Esophagus muscularis mucosa (tissue), 4 donors: Measurements from ENCODE around the gene KRT13. TPM values are rescaled to one million over a fixed set of nuclear protein-coding genes. Genes with fewer than 3 reads are reported as not detected.

Experiments used
- DNase-seq: peaks from one replicate; pipeline ENCODE4 v3.0.0-alpha.2; 2017; ENCODE audit errors: extremely low spot score
- H3K27ac ChIP-seq, 4 donors: fragments of 200-600 bp; sonication (generic); replicated peaks in 1 of 4; 1 replicate in 3 of 4; 2 replicates in 1 of 4; pipeline ENCODE4 v1.5.1; 2016 to 2019; ENCODE audit warnings: mild to moderate bottlenecking in 1 of 4
- H3K27me3 ChIP-seq, 4 donors: fragments of 200-600 bp; sonication (generic); one replicate each; pipeline versions ENCODE4 v1.5.1 to v1.6.0; 2016 to 2019
- H3K36me3 ChIP-seq, 4 donors: fragments of 200-600 bp; sonication (generic); one replicate each; pipeline ENCODE4 v1.5.1; 2016 to 2019
- H3K4me1 ChIP-seq, 4 donors: fragments of 200-600 bp; sonication (generic); one replicate each; pipeline ENCODE4 v1.5.1; 2016 to 2019
- H3K4me3 ChIP-seq, 4 donors: fragments of 200-600 bp; sonication (generic); 1 replicate in 2 of 4; 2 replicates in 2 of 4; pipeline ENCODE4 v1.5.1; 2016 to 2019; ENCODE audit warnings: mild to moderate bottlenecking in 4 of 4, moderate library complexity in 1 of 4
- H3K9me3 ChIP-seq, 4 donors: fragments of 200-600 bp; sonication (generic); 1 replicate in 3 of 4; 2 replicates in 1 of 4; pipeline ENCODE4 v1.5.1; 2016 to 2019
- CTCF ChIP-seq, 3 experiments: fragments of 200-600 bp in 2 of 3; fragments of 450-650 bp in 1 of 3; sonication (generic) in 2 of 3; IDR thresholded peaks; one replicate each; pipeline ENCODE4 v1.5.1; 2017 to 2019; ENCODE audit warnings: antibody characterized with exemption in 3 of 3, mild to moderate bottlenecking in 2 of 3, moderate library complexity in 1 of 3
- EP300 ChIP-seq: sonication (generic); formaldehyde crosslinking; IDR thresholded peaks from one replicate; pipeline ENCODE4 v1.6.1; 2017; ENCODE audit warnings: antibody characterized with exemption
- POLR2A ChIP-seq: fragments of 450-650 bp; IDR thresholded peaks from one replicate; pipeline ENCODE4 v1.6.1; 2017; ENCODE audit warnings: antibody characterized with exemption, moderate library complexity, mild to moderate bottlenecking, low read depth
- POLR2AphosphoS5 ChIP-seq, 2 donors: sonication (generic); formaldehyde crosslinking; IDR thresholded peaks; one replicate each; pipeline ENCODE4 v1.6.1; 2017; ENCODE audit warnings: antibody characterized with exemption in 2 of 2
- WGBS: methylation state at CpG from one replicate; pipeline ENCODE4 v1.1.5; 2018; 5-methylcytosine and 5-hydroxymethylcytosine counted together
- intact Hi-C: fragments of 100-400 bp; cut with DNase I; formaldehyde crosslinking; loops from one replicate; pipeline ENCODE4 v1.15.1; 2023
- total RNA-seq, 4 donors: library from RNA; depleted of rRNA; stranded (reverse); fragments of >200 nt; gene quantifications; one replicate each; pipeline versions ENCODE4 v1.1.0 to v1.2.1, GENCODE V29; 2016

The KRT13 gene
- total RNA-seq, 4 donors from 2014 or later, result 0.39 to 23.3 (median 0.52) TPM; not detected in 1

- intact Hi-C loops, result no loop called here
- Histone ChIP-seq H3K27me3 (peaks cover 0 to 7% (median 0%) of the 10 kb centered on the region in 4 donors), H3K4me3 (no peak overlapping the region), H3K36me3 (no peaks in the 10 kb centered on the region), H3K9me3 (no peaks in the 10 kb centered on the region), H3K4me1 (no peaks in the 10 kb centered on the region), H3K27ac (no peak overlapping the region)
- DNase-seq, result no peak
- WGBS, result 62% methylated on average over 18 of the region's 29 CpGs
- TF ChIP-seq CTCF (IDR thresholded peaks at IDR 0.05), result peak in 1 of 3 experiments; percentile 15
- no peak for TF ChIP-seq EP300
Observed at GRCh38 chr17:41486809-41487530, 18.4 kb downstream of the KRT13 start.

DNA sequence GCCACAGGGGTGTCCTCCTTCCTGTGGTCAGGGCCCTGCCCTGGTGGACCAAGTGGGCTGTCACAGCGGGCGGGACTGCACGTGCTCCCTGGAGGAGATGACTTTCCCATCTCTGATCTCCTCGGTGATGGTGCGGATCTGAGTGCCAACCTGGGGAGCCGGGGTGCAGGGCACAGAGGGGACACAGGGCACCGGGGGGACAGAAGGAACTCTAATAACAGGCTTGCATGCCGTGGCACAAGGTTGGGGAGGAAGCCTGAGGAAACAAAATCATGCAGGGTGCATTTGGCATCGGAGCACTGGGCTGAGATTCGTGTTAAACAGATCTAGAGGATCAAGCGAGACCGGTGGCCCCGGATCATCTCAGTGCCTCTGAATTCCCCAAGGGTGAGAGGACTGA lies 19.1 kb downstream of the KRT13 start:
- no peak for DNase-seq
- Histone ChIP-seq H3K4me1 (no peaks in the 10 kb centered on the region), H3K36me3 (no peaks in the 10 kb centered on the region), H3K9me3 (no peaks in the 10 kb centered on the region), H3K4me3 (no peak overlapping the region), H3K27me3 (peaks cover 0 to 7% (median 0%) of the 10 kb centered on the region in 4 donors), H3K27ac (no peak overlapping the region)
- no peak for TF ChIP-seq EP300
- no peak for TF ChIP-seq POLR2AphosphoS5 (IDR thresholded peaks at IDR 0.05)
- no peak for TF ChIP-seq POLR2A
- no peak for TF ChIP-seq CTCF (IDR thresholded peaks at IDR 0.05)
- 98% methylated on average over 12 of the region's 13 CpGs for WGBS
- intact Hi-C loops, result no loop called here

- H3K36me3 ChIP-seq, result no peaks in the 10 kb centered on the region
- no peak overlapping the region for H3K27ac ChIP-seq
- no peak for TF ChIP-seq EP300
- no peak for TF ChIP-seq POLR2AphosphoS5 (IDR thresholded peaks at IDR 0.05)
- TF ChIP-seq POLR2A, result no peak
- DNase-seq, result no peak
- H3K9me3 ChIP-seq, result no peaks in the 10 kb centered on the region
- H3K4me3 ChIP-seq, result no peak overlapping the region
- H3K4me1 ChIP-seq, result no peaks in the 10 kb centered on the region
- 89% methylated on average over 8 of the region's 8 CpGs for WGBS
- H3K27me3 ChIP-seq, result peaks cover 0 to 7% (median 0%) of the 10 kb centered on the region in 4 donors
- intact Hi-C loops, result no loop called here
Observed at GRCh38 chr17:41484920-41485904, 20.2 kb downstream of the KRT13 start.

DNA sequence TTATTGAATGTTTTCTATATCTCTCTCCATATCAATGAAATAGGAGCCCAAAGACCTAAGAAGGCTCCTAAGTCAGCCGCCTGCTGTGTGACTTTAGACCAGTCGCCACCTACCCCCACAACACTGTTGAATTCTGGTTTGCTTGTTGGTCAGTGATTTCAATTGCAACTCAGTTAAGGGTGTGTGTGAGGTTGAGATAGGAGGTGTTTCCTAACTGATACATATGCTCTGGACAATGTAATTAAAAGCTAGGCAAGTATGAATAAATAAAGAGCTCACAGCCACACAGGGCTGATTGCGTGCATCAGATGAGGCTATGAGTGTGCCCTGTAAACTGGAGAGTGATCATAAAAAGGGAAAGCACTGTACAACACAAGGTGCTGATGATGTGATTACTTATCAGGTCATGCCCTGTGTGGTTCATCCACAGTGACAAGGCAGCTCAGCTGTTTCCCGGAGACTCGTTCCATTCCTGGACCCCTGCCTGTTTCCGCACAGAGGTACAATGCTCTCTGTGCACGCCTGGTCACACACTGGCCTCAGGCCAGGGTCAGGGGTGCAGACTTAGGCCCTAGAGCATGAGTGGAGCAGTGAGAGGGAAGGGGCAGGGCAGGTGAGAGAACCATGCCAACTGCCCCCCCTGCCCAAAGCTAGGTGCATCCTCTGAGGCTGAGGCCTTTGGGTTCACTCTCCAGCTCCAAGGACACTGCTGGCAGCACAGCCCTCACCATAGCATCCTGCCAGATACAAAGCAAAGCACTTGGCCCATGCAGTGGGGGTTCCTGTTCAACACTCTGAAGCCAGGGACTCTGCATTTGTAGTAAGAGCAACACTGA lies 21.2 kb downstream of the KRT13 start:
- TF ChIP-seq POLR2A (no peak), EP300 (no peak), CTCF (IDR thresholded peaks at IDR 0.05) (no peak), POLR2AphosphoS5 (IDR thresholded peaks at IDR 0.05) (no peak)
- peaks cover 0 to 7% (median 0%) of the 10 kb centered on the region in 4 donors for H3K27me3 ChIP-seq
- H3K4me3 ChIP-seq, result no peak overlapping the region
- intact Hi-C loops, result no loop called here
- 82% methylated on average over 6 of the region's 7 CpGs for WGBS
- H3K4me1 ChIP-seq, result no peaks in the 10 kb centered on the region
- H3K27ac ChIP-seq, result no peak overlapping the region
- DNase-seq, result no peak
- H3K36me3 ChIP-seq, result no peaks in the 10 kb centered on the region
- H3K9me3 ChIP-seq, result no peaks in the 10 kb centered on the region
